Measurements from ENCODE around the gene WNT11.

DNA sequence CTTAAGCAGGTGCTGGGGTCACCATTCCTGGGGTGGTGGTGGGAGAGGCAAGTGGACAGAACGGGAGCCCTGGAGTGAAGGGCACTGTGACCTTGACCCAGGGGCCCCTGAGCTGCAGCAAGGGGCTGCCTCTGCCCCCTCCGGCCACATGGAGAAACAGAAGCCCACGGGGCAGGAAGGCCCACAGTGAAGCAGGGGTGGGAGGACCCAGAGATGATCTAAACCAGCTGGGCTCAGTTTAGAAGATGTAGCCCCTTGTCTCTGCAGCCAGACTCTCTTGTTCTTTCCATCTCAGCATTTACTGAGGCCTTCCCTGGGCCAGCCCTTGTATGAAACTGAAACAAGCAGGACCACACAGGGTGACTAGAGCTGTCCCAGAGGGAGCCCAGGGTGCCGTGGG, 30.5 kb downstream of the WNT11 start:
- TF ChIP-seq TARDBP (IDR thresholded peaks at IDR 0.05) = no peak
- no peak for TF ChIP-seq LEF1 (IDR thresholded peaks at IDR 0.05; ENCODE audit: borderline replicate concordance)
- TF ChIP-seq ARNT (IDR thresholded peaks at IDR 0.05) = no peak
- TF ChIP-seq FOXK2 (IDR thresholded peaks at IDR 0.05) = no peak
- no peak for TF ChIP-seq FOXA1 (IDR thresholded peaks at IDR 0.05)
- TF ChIP-seq, protein P1, sequence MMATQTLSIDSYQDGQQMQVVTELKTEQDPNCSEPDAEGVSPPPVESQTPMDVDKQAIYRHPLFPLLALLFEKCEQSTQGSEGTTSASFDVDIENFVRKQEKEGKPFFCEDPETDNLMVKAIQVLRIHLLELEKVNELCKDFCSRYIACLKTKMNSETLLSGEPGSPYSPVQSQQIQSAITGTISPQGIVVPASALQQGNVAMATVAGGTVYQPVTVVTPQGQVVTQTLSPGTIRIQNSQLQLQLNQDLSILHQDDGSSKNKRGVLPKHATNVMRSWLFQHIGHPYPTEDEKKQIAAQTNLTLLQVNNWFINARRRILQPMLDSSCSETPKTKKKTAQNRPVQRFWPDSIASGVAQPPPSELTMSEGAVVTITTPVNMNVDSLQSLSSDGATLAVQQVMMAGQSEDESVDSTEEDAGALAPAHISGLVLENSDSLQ (IDR thresholded peaks at IDR 0.05) = no peak
- TF ChIP-seq FOXM1 (IDR thresholded peaks at IDR 0.05; ENCODE audit: borderline replicate concordance) = no peak
- no peak for TF ChIP-seq NFRKB (IDR thresholded peaks at IDR 0.05)
- TF ChIP-seq HDGF (IDR thresholded peaks at IDR 0.05; ENCODE audit: borderline replicate concordance) = no peak
- TF ChIP-seq BHLHE40 (IDR thresholded peaks at IDR 0.05; ENCODE audit: borderline replicate concordance) = no peak

Measured in HEK293T (cell line).